HG03097 (cell line): ENCODE results near the gene OTOGL.
A peak's percentile ranks its signal among the peaks of the same experiment; 100 is the strongest.
"Not testable (repeated sequence)": the region's sequence is repeated elsewhere in the genome, so short reads cannot be mapped to it uniquely, and the experiment has no call there.

Experiments used
- ATAC-seq: cut with Tn5 transposase; IDR thresholded peaks from one replicate; pipeline ENCODE4 v1.9.1; 2021; ENCODE audit not compliant: unreplicated experiment, low FRiP score

The OTOGL gene

GRCh38 chr12:80264386-80264785 lies 165.0 kb downstream of the OTOGL start:
- ATAC-seq = no peak

- no peak for ATAC-seq
These were observed 165.6 kb downstream of the OTOGL start for GRCh38 chr12:80264891-80265290.

- no peak for ATAC-seq
These were observed 169.8 kb downstream of the OTOGL start for GRCh38 chr12:80268924-80269749.

- ATAC-seq = no peak
These were observed 170.6 kb downstream of the OTOGL start for GRCh38 chr12:80269803-80270552.

- no peak for ATAC-seq
These were observed 172.4 kb downstream of the OTOGL start for GRCh38 chr12:80271780-80272179.

- ATAC-seq = no peak
These were observed 173.1 kb downstream of the OTOGL start for GRCh38 chr12:80272387-80272915.

- no peak for ATAC-seq
These were observed 173.8 kb downstream of the OTOGL start for GRCh38 chr12:80273144-80273543.

GRCh38 chr12:80277732-80278131 lies 178.4 kb downstream of the OTOGL start:
- no peak for ATAC-seq

- ATAC-seq = no peak
These were observed 182.9 kb downstream of the OTOGL start for GRCh38 chr12:80282226-80282625.

- no peak for ATAC-seq
These were observed 183.4 kb downstream of the OTOGL start for GRCh38 chr12:80282761-80283160.

- no peak for ATAC-seq
These were observed 191.9 kb downstream of the OTOGL start for GRCh38 chr12:80291108-80291754.

- no peak for ATAC-seq
These were observed 194.0 kb downstream of the OTOGL start for GRCh38 chr12:80293347-80293746.

- ATAC-seq = no peak
These were observed 194.4 kb downstream of the OTOGL start for GRCh38 chr12:80293759-80294158.

GRCh38 chr12:80299219-80299618 lies 199.9 kb downstream of the OTOGL start:
- no peak for ATAC-seq

- ATAC-seq = peak; percentile 59
These were observed 200.6 kb downstream of the OTOGL start for GRCh38 chr12:80299976-80300375.

- not testable (repeated sequence) for ATAC-seq
These were observed 208.1 kb downstream of the OTOGL start for GRCh38 chr12:80307436-80307835.

GRCh38 chr12:80313209-80313608 lies 213.9 kb downstream of the OTOGL start:
- ATAC-seq = no peak

GRCh38 chr12:80314741-80315140 lies 215.4 kb downstream of the OTOGL start:
- ATAC-seq = no peak

- ATAC-seq = no peak
These were observed 216.9 kb downstream of the OTOGL start for GRCh38 chr12:80316222-80316621.

- ATAC-seq = no peak
These were observed 218.0 kb downstream of the OTOGL start for GRCh38 chr12:80317307-80317706.

GRCh38 chr12:80317899-80318298 lies 218.6 kb downstream of the OTOGL start:
- no peak for ATAC-seq
